NCI-H526 (cell line): ENCODE results near the gene VPS26A.
A peak's percentile ranks its signal among the peaks of the same experiment; 100 is the strongest.

Experiments used
- DNase-seq, 2 experiments: peaks; one replicate each; lab custom pipeline; 2025; lab: John Stamatoyannopoulos, UW

Gene VPS26A

GRCh38 chr10:69123747-69124562 lies at the start of gene VPS26A:
TSS of gene VPS26A (plus strand) at chr10:69124178. CDS start at chr10:69124278, 100 bp downstream.
- DNase-seq: peak; percentile 87 to 97

- no peak for DNase-seq
These were observed 49.4 kb upstream of the VPS26A start for GRCh38 chr10:69074532-69074931.

GRCh38 chr10:69075431-69075830 lies 48.5 kb upstream of the VPS26A start:
- no peak for DNase-seq

GRCh38 chr10:69078311-69078710 lies 45.7 kb upstream of the VPS26A start:
- DNase-seq: no peak

- no peak for DNase-seq
These were observed 43.8 kb upstream of the VPS26A start for GRCh38 chr10:69080226-69080625.

- no peak for DNase-seq
These were observed 37.9 kb upstream of the VPS26A start for GRCh38 chr10:69086001-69086509.

- DNase-seq: no peak
These were observed 36.1 kb upstream of the VPS26A start, which contains the start of gene SRGN for GRCh38 chr10:69087590-69088470. TSS of gene SRGN (plus strand) at chr10:69088103. CDS start at chr10:69088158, 55 bp downstream.

GRCh38 chr10:69088471-69088769 lies 35.6 kb upstream of the VPS26A start:
- DNase-seq: no peak

- no peak for DNase-seq
These were observed 35.0 kb upstream of the VPS26A start for GRCh38 chr10:69088801-69089501.

GRCh38 chr10:69089638-69090599 lies 34.1 kb upstream of the VPS26A start:
- no peak for DNase-seq

- DNase-seq: no peak
These were observed 33.3 kb upstream of the VPS26A start for GRCh38 chr10:69090685-69091084.

GRCh38 chr10:69091143-69091651 lies 32.8 kb upstream of the VPS26A start:
- DNase-seq: no peak

GRCh38 chr10:69092959-69093850 lies 30.8 kb upstream of the VPS26A start:
- peak; percentile 29 to 75 for DNase-seq

- no peak for DNase-seq
These were observed 30.0 kb upstream of the VPS26A start for GRCh38 chr10:69093933-69094332.

- DNase-seq: no peak
These were observed 27.9 kb upstream of the VPS26A start for GRCh38 chr10:69096045-69096444.

- no peak for DNase-seq
These were observed 26.2 kb upstream of the VPS26A start for GRCh38 chr10:69097729-69098128.

GRCh38 chr10:69100136-69100872 lies 23.7 kb upstream of the VPS26A start:
- no peak for DNase-seq

- no peak for DNase-seq
These were observed 22.4 kb upstream of the VPS26A start for GRCh38 chr10:69101451-69102095.
